HG03135 (cell line): ENCODE results near the gene UVRAG.

Experiments
- ATAC-seq: cut with Tn5 transposase; IDR thresholded peaks from one replicate; pipeline ENCODE4 v1.9.1; 2021; ENCODE audit warnings: mild to moderate bottlenecking, moderate library complexity; ENCODE audit not compliant: unreplicated experiment

UVRAG gene

DNA sequence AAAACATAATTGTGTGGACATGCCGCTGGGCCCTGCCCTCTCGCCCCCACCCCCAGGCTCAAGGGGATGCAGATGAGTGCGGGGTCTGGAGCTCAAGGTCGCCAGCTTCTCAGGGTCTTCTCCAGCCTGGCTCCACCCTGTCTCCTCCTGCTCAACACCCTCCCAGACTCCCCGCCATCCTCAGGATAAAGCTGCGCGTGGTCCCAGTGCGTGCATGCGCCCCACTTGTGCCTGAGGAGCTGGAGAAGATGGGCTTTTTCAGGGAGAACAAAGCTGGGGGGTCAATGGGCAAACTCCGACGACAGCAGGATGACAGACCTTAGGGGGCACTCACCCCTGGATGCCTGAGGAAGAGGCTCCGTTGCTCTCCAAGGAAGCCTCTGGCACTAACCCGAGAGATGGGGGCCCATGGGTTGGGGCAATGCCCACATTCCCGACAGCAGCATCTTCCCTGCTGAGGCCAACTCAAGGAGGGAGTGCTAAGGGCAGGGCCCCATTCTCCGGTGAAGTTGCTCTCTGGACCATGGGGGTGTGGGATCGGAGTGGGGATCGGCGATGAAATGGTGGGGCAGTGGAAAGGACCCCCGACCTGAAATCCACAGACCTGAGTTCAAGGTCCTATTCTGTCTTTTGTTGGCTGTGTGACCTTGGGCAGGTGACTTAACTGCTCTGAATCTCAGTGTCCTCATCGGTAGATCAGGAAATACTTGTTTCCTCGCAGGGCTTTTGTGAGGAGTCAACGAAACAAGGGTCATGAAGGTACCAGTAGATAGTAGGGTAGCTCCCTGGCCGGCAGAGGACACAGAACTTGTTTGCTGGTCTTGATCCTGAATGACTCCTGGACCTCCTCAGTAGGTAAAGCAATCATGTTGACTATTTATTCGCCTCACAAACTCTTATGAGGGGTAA lies 343.6 kb downstream of the UVRAG start:
- no peak for ATAC-seq

DNA sequence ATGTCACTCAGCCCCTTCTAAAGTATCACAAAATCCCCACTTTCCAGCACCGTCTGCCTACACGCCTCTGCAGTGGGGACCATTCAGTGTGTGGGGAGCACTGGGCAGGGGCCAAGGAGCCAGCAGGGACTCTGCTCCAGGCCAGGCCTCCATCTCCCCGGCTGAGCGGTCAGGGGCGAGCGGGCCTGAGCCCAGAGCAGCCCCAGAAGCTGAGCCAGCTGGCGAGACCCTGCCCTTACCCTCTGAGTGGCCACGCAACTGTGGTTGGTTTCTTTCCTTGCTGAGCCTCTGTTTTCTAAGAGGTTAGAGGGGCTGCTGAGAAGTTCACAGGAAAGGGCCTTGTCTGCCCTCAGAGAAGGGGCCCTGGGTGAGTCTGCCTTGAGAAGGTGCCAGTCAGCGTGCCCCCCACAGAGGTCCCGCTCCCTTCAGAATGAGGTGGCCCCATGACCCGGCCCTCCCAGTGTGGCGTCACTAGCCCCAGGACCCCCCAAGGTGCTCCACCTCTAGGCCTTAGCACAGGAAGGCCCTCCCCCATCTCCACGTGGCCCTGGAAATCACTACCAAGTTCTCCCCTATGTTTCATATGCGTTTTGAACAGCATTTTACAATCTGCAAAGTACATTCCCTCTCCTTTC lies 344.4 kb downstream of the UVRAG start:
- no peak for ATAC-seq

GRCh38 chr11:76159983-76160661 lies 345.1 kb downstream of the UVRAG start:
- no peak for ATAC-seq

DNA sequence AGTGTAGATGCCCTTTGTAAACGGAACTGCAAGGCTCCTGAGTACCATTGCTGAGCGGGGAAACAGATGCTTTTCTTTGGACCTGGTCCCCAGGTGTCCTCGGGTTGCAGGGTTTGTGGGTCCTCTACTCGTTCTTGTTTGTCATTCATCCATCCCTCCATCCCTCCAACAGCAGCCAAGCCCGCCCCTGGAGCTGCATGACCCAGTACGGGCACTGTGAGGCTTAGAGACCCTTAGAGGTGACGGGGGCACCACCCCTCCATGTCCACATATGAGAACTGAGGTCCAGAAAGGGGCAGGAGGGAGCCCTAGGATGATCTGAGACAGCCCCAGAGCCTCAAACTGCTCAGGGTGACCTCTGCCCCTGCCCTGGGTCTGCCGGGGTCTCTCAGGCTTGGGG lies 345.8 kb downstream of the UVRAG start:
- no peak for ATAC-seq

DNA sequence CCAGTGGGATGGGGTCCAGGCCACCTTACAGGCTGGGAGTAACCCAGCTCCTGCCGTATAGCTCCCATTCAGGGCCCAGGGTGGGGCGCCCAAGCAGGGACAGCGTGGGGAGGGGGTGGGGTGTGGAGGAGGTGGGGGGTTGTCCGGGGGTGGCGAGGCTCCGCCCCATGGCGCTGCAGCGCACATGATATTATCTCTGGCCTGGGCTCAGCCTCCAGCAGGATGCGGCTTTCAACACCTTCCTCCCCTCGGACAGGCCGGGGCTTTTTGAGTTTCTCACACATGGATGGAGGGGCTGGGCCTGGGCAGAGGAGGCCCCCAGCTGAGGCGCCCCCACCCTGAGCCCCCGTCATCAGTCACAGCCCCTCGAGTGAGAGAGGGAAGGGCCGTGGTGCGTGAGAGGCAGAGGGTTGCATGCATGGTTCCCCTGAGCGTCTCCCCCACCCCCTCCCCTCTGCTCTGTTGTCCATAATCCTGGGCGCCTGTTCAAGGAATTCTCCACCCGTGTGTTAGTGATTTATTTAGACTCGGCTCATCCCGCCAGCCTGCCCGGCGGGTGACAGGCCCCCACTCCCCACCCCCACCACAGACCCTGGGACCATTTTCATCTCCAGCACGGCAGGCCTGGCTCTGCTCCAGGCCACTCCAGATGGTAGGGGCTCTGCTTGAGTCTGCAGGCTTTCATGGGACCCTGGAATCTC lies 346.4 kb downstream of the UVRAG start:
- ATAC-seq: no peak

DNA sequence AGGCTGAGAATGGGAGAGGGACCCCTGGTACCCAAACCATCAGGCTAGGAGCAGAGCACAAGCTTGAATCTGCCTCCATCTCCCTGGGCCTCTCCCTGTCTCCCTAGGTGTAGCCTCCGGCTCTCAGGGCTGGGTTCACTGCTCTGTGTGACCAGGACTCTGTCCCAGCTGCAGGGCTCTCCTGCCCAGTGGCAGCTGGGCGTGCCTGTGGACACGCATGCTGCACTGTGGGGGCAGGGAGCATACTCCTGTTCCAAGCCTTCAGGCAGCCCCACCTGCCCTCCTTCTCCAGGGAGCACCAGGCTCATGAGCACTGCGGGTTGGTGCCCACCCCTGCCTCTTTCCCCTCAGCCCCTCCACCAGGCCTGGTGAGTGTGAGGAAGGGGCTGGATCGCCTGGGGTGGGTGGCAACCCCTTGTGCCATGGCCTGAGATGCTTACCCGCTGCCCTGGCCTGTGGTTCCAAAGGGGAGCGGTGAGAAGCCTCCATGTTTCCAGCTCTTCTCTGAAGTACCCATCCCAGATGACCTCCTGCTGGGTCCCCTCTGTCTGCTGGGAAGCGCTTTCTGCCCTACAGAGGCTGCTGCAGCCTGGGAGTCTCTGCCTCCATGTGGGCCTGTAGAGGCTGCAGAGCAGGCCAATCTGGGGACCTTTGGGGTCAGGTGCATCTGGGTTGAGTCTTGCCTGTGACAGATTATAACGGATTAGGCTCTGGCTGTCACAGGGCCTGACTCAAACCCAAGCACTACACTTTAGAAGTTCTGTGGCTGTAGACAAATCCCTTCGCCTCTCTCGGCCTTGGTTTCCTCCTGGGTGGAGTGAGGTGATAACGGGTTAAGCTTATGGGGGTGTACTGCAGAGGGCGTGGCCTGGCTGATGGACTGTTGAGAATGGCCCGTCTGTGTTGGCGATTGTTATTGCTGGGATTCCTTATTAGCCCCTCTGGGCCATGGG lies 347.6 kb downstream of the UVRAG start:
- ATAC-seq: no peak

GRCh38 chr11:76163289-76163880 lies 348.4 kb downstream of the UVRAG start:
- ATAC-seq: no peak

DNA sequence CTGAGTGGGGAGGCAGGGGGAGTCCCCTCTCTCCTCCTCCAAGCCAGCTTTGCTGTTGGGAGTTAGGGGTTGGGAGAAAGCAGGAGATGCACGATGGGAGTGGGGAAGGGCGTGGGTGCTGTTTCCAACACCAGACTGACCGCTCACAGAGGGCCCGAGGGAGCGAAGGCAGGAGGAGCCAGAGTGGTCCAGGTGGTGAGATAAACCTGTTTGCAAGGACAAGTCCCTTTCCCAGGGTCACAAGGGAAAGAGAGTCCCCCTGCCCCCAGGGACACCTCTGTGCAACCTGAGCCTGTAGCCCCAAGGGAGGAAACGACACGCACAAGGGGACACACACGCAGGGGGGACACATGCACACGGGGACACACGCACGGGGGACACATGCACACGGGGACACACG lies 349.1 kb downstream of the UVRAG start:
- no peak for ATAC-seq

GRCh38 chr11:76164861-76165751 lies 350.1 kb downstream of the UVRAG start:
- ATAC-seq: no peak

- no peak for ATAC-seq
Measured at GRCh38 chr11:76166314-76166713, 351.3 kb downstream of the UVRAG start.

DNA sequence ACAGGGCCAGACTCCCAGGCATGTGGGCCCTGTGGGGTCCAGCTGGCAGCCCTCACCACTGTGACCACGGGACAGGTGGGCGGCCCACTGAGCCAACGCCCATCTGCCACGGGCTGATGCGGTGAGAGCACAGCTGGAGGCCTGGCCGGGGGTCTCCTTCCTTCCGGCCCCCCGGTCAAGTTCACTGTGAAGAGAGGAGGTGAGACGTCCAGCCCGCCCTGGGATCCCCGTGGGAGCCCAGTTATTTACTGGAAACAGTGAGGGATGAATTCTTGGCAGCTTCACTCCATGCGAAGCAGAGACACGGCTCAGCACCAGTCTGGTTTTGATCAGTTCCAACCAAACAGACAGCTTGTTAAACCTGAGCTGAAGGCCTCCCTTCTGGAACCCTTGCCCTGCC lies 352.6 kb downstream of the UVRAG start:
- ATAC-seq: no peak

- ATAC-seq: no peak
Measured at GRCh38 chr11:76169473-76169896, 354.5 kb downstream of the UVRAG start.

DNA sequence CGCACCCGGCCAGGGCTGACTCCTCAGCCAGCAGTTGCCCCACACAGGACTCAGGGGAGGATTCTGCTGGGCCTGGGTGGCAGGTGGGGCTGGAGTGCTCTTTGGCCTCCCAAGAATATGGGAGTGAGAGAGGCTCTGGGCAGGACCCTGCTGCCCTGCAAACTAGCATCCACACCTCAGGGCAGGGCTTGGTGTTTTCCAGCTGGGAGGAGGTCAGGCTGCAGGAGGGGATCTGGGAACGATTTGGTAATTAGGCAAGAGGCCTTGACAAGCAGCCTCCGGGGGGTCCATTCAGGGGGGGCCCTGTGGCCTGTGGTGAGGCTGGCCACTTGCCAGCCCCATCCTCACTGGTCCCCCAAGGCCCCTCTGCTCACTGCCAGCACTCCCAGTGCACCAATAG lies 355.5 kb downstream of the UVRAG start:
- ATAC-seq: no peak

GRCh38 chr11:76172583-76172982 lies 357.6 kb downstream of the UVRAG start:
- ATAC-seq: no peak

DNA sequence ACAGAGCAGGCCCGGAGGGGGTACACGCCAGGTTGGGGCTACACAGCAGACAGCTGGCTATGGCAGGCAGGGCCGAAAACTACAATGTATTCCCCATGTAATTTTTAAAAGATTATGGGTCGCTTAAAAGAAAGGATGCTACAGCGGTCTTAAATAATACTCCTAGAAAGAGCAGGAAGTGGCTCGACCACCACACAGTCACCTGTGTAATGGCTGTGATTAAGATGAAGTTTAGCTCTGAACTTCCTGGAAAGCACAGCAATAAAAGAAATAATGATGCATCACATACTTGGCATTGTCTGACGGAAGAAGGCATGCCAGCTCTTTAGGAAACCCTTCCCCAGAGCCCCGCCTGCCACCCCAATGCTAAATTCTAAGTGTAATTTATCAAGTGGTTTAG lies 358.7 kb downstream of the UVRAG start:
- no peak for ATAC-seq

- no peak for ATAC-seq
Measured at GRCh38 chr11:76174330-76174729, 359.3 kb downstream of the UVRAG start.

DNA sequence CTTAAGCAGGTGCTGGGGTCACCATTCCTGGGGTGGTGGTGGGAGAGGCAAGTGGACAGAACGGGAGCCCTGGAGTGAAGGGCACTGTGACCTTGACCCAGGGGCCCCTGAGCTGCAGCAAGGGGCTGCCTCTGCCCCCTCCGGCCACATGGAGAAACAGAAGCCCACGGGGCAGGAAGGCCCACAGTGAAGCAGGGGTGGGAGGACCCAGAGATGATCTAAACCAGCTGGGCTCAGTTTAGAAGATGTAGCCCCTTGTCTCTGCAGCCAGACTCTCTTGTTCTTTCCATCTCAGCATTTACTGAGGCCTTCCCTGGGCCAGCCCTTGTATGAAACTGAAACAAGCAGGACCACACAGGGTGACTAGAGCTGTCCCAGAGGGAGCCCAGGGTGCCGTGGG lies 360.8 kb downstream of the UVRAG start:
- ATAC-seq: no peak

DNA sequence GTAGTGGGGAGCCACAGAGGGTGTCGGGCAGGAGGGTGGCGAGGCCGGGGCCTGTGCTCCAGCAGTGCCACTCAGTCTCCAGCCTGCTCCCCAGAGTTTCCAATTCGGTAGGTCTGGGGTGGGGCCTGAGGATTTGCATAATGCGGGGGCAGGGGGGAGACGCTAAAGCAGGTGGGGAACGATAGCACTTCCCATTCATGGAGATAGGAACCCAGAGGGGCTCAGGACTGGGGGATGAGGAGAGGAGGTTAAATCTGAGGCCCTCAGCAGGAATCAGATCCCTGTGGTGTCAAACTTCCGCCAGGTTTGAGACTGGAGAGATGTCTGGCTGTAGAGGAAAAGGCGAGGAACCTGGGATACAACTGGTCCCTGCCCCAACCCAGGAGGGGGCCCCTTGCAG lies 361.5 kb downstream of the UVRAG start:
- ATAC-seq: no peak

DNA sequence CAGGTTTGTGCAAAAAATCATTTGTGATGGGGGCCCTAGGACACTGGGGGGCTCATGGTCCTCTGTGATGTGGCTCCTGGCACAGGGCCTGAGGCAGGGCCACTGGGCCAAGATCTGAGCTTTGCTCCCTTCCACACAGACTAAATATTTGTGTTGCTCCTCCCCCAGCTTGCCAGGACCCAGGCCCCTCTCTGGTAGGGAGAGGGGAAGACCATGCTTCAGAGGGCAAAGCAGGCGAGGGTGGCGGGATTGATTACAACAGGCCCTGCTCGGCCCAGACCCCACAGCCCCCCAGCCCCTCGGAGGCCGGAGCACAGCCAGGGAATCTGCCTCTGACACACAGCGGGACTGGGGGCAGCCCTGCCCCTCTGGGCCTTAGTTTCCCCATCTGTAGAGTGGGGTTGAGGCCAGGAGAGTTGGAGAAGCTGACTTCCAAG lies 362.3 kb downstream of the UVRAG start:
- ATAC-seq: no peak
